ENCODE data around the gene IP6K3.
A peak's percentile ranks its signal among the peaks of the same experiment; 100 is the strongest.

The IP6K3 gene

DNA sequence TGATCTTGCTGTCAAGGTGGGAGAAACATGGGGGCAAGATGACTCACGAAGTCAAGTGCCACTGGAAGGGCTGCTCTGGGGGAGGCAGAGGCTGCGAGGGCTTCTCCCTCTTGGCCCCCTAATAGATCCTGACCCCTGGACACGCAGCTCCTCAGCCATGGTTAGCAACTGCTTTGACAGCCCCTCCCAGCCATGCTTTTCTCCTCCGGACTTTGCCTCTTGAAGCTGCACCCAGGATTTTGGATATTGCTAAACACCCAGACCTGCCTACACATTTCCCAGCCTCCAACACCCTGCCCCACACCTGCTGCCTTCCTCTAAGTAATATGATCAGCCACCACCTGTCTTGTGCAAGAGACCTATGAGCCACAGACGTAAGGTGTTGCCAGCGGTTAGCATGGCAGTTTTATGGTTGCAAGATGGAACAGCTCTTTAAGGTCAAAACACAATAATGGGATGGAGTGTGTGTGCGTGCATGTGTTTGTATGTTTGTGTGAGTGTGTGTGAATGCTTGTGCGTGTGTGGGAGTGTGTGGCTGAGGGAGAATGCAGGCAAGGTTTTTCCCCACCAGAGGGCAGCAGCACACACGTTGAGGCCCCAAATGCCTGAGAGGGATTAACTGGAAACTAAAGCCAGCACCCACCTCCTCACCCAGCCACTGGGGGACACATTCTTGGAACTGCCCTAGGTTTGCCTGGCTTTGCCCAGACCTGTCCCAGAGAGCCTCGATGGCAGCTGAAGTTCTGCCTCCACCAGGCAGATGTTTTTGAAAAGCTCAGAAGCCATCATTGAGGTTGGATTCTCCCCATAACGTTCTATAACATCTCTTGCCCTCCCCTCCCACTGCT is 2.5 kb downstream of the IP6K3 start:
- peak; percentile 98 for TF ChIP-seq CTCF (conservative IDR thresholded peaks at IDR 0.05)
- no peak for TF ChIP-seq ZFX (IDR thresholded peaks at IDR 0.05)
- peak overlapping the region; percentile 30 for H3K27ac ChIP-seq

DNA sequence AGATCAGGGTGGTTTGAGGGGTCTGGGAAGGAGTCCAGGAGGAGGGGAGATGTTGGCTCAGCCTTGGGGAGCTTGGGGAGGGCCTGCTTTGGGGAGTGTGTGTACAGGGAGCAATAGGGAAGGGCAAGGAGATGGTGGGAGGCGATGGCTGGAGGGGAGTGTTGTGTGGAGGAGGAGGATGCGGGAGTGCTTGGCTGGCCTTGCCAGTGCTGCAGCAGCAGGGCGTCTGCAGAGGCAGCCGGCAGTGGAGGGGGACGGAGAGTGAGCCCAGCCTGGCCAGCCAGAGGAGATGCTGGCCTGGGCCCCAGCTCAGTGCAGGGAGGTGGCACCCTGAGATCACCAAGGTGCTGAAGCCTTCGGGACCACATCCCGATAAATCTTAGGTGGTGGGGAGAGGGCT is 3.9 kb downstream of the IP6K3 start:
- H3K27ac ChIP-seq: no peak overlapping the region
- TF ChIP-seq ZFX (IDR thresholded peaks at IDR 0.05): no peak
- no peak for TF ChIP-seq CTCF (conservative IDR thresholded peaks at IDR 0.05)

- TF ChIP-seq CTCF (conservative IDR thresholded peaks at IDR 0.05) (no peak), ZFX (IDR thresholded peaks at IDR 0.05) (no peak)
- no peak overlapping the region for H3K27ac ChIP-seq
Observed at GRCh38 chr6:33742092-33742491, 4.6 kb downstream of the IP6K3 start.

DNA sequence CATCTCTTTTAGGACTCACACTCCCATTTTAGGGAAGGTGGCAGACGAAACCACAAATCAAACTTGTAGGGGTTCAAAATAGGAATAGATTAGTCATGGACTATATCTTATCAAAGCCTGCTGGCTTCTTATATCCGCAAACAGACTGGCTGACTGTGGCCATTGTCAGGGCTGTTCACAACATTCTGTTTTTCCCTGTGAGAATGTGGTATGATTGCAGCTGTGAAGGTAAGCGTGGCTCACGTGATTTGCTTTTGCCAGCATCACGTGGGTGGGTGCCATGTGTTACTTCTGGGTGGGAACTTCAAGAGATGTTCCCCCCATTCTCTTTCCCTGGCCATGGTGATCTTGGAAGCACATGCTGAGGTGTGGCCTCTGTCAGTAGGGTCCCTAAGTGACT is 5.9 kb downstream of the IP6K3 start:
- H3K27ac ChIP-seq: peak overlapping the region; percentile 9; the same call in 1 of the 2 replicates
- TF ChIP-seq CTCF (conservative IDR thresholded peaks at IDR 0.05) (no peak), ZFX (IDR thresholded peaks at IDR 0.05) (no peak)

DNA sequence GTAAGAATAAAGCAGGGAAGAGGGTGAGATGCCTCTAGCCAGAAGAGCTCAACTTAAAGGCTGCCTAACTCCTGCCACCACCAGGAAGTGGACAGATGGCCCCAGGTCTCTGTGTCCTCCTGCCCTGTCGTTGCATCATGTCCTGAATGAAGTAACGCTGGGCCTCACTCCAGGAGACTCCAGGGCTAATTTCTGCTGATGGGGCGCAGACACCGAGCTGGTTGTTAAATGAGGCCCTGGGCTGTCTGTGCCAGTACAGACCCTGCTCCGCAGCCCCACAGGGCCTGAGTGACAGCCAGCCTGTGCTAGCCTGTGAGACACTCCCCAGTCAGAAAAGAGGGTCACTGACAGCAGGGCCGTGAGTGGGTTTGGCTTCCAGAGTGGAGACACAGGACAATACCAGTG is 6.5 kb downstream of the IP6K3 start:
- peak overlapping the region; percentile 9 for H3K27ac ChIP-seq
- TF ChIP-seq ZFX (IDR thresholded peaks at IDR 0.05): no peak
- TF ChIP-seq CTCF (conservative IDR thresholded peaks at IDR 0.05): no peak

GRCh38 chr6:33739571-33739970 is 7.1 kb downstream of the IP6K3 start:
- H3K27ac ChIP-seq: peak overlapping the region; percentile 9
- no peak for TF ChIP-seq ZFX (IDR thresholded peaks at IDR 0.05)
- TF ChIP-seq CTCF (conservative IDR thresholded peaks at IDR 0.05): no peak

GRCh38 chr6:33738879-33739278 is 7.8 kb downstream of the IP6K3 start:
- no peak for TF ChIP-seq ZFX (IDR thresholded peaks at IDR 0.05)
- TF ChIP-seq CTCF (conservative IDR thresholded peaks at IDR 0.05): no peak
- H3K27ac ChIP-seq: no peak overlapping the region

Measured in C4-2B (cell line).